ENCODE data around the gene GALNT17.
"Not testable (repeated sequence)": the region's sequence is repeated elsewhere in the genome, so short reads cannot be mapped to it uniquely, and the experiment has no call there.

Gene GALNT17

DNA sequence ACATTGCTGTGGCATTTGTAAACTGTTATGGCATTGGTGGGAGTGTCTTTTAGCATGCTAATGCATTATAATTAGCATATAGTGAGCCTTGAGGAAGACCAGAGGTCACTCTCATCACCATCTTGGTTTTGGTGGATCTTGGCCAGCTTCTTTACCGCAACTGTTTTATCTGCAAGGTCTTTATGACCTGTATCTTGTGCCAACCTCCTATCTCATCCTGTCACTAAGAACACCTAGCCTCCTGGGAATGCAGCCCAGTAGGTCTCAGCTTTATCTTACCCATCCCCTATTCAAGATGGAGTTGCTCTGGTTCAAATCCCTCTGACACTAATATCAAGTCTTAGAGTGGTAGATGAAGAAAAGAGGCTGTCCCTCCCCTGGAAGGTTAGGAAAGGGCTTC is 506.2 kb downstream of the GALNT17 start:
- no peak for TF ChIP-seq GATA1 (IDR thresholded peaks at IDR 0.05; ENCODE audit: low read depth, low read length)
- no peak for TF ChIP-seq POLR2A (IDR thresholded peaks at IDR 0.05; ENCODE audit: low read length)
- DNase-seq = no peak

DNA sequence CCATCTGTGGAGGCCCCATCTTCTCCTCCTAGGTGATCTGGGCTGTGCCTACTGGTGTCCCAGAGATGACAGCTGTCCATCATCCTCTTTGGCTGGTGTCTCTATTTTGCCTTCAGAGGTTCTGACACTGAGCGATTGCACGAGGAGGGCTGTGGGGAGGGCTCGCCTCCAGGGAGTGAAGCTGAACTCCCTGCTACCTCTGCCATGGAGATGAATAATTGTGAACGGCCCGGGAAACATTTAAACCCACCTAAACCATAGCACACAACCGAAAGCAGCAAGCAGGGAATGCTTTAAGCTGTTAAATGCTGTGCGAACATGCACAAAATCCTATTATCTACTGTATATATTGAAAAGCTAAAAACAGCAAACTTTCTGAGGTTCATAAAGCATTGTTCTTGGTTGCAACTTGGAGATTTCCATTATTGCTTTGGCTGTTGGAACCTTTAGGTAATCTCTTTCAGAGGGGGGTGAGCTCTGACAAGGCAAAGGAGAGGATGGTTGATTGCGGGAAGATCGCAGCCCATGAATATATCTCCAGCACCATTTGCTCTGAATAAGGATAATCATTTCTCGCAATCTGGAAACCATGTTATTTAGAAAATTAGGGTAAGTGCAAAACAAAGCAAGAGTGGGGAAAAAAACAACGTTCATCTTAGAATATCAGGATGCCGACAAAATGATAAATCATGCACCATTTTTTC is 507.6 kb downstream of the GALNT17 start:
- no peak for DNase-seq
- TF ChIP-seq GATA1 (IDR thresholded peaks at IDR 0.05; ENCODE audit: low read depth, low read length) = no peak
- no peak for TF ChIP-seq POLR2A (IDR thresholded peaks at IDR 0.05; ENCODE audit: low read length)

DNA sequence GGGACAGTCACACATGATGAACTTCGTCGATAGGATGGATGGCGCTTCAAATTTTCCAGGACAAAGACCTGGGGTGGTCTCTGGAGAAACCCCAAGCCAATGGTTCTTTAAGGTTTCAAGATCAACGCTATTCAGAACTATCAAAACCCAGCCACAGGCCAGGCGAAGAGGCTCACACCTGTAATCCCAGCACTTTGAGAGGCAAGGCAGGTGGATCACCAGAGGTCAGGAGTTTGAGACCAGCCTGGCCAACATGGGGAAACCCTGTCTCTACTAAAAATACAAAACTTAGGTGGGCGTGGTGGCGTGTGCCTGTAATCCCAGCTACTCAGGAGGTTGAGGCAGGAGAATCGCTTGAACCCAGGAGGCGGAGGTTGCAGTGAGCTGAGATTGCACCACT is 511.1 kb downstream of the GALNT17 start:
- DNase-seq = not testable (repeated sequence)

DNA sequence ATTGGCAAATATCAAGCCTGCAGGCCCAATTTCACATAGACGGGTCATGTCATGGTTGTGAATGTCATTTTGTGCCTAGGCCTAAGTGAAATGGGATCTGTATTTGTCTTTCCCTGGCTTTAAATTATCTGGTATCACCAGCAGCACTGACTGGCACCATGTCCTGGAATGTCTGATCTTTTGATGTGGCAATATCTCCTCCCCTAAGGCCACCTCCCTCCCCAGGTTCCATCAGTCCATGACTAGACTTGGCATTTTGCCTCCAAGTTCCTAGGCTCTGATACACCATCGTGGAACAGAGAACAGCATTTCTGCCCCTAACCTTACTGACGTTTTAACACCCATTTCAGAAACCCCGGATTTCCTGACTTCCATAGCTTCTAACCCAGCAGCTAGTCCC is 513.9 kb downstream of the GALNT17 start:
- TF ChIP-seq GATA1 (IDR thresholded peaks at IDR 0.05; ENCODE audit: low read depth, low read length) (no peak), POLR2A (IDR thresholded peaks at IDR 0.05; ENCODE audit: low read length) (no peak)
- DNase-seq = no peak

DNA sequence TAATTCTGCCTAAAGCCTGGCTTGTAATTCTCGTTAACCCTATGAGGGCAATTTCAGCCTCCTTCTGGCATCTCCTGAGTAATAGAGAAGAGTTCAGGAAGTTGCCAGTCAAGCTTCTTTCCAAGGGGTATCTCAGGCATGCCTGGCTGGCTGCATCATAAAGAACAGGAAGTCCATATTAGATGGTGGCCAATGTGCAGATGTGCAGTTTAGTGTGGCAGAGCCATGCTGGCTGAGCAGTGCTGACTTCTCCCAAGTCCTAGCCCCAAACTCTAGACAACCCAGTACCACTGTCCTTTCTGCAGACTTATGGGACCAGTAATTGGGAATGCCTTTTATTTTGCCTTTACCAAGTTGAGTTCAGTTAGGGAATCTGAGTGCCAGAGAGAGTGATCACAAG is 517.9 kb downstream of the GALNT17 start:
- DNase-seq = no peak
- TF ChIP-seq GATA1 (IDR thresholded peaks at IDR 0.05; ENCODE audit: low read depth, low read length) (no peak), POLR2A (IDR thresholded peaks at IDR 0.05; ENCODE audit: low read length) (no peak)

DNA sequence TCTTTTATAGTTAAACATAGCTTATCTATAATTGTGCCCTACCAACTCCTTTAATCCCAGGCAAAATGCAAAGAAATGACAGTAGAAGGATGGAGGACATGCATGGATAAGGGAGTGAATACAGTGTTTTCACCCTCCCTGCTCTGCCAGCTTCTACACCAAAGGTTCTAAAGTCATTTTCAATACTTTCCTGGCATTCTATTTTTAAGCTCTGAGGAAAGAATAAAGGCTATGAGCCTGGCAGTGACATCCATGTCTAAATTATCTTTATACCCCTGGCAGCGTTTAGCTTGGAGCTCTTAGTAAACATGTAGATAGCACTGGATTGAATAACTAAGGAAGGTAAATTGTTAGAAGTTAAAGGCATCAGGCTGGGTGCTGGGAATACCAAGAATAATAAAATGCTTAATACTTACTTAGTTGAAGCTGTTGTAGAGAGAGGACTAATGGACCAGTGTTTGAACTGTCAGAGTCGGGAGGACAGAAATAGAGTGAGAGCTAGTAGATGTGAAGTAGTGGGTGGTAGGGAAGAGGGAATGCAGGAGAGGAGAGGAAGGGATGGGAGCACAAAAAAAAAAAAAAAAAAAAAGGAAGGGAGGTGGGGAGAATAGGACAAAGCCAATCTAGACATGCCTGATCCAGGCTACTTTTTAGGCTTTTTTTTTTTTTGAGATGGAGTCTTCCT is 518.9 kb downstream of the GALNT17 start:
- DNase-seq = no peak
- no peak for TF ChIP-seq GATA1 (IDR thresholded peaks at IDR 0.05; ENCODE audit: low read depth, low read length)
- no peak for TF ChIP-seq POLR2A (IDR thresholded peaks at IDR 0.05; ENCODE audit: low read length)

DNA sequence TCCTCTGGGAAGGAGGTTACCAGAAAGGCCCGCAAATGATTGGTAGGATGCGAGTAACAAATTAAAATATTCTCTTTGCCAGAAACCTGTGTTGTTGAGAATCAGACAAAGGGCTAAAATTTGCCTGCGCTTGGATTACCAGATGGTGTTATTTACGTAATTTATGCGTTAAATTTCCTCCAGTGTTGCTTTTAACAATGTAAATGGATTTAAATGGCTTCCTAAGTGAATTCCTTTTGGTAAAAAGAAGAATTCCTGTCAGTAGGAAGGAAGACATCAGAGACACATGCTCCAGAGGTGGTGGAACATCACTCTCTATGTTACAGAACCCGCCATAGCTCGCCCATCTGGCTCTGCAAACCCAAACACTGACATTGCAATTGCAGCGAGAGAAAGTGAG is 520.6 kb downstream of the GALNT17 start:
- TF ChIP-seq POLR2A (IDR thresholded peaks at IDR 0.05; ENCODE audit: low read length) (no peak), GATA1 (IDR thresholded peaks at IDR 0.05; ENCODE audit: low read depth, low read length) (no peak)

DNA sequence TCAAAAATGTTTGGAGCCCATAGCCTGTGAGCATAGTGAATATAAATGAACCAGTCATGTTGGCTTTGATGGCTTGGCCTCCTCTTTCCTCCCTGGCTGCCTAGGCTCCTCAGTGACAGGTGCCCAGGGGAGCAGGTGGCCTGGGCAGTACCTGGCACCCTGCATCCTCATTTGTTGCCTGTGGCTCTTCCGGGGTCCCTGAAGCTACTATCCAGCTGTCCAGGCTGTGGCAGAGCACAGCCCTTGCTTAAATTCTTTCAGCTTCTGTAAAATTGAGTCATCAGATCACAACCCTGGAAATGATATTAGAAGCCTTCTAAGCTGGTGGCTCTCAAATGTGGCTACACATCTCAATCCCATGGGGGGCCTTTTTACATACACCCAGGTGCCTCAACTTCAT is 525.4 kb downstream of the GALNT17 start:
- no peak for DNase-seq
- TF ChIP-seq GATA1 (IDR thresholded peaks at IDR 0.05; ENCODE audit: low read depth, low read length) = no peak
- no peak for TF ChIP-seq POLR2A (IDR thresholded peaks at IDR 0.05; ENCODE audit: low read length)

More for the DNA sequence above, 520.6 kb downstream of the GALNT17 start:
- DNase-seq = no peak

DNA sequence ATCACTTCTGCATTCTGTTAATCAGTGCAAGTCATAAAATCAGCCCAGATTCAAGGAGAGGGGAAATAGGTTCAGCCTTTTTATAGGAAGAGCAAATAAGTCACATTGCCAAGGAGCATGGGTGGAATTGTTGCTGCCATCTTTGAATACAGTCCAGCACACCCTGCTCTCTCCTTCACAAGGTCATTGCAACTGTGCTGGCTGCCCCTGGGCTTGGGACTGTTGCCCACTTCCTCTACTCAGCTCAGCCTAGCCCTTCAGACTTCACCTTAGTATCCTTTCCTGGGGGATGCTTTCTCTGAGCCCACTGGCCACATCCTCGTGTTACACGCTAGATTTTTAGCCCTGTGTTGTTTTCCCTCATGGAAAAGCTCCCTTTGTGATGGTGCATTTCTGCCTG is 527.7 kb downstream of the GALNT17 start:
- TF ChIP-seq GATA1 (IDR thresholded peaks at IDR 0.05; ENCODE audit: low read depth, low read length) (no peak), POLR2A (IDR thresholded peaks at IDR 0.05; ENCODE audit: low read length) (no peak)
- no peak for DNase-seq

DNA sequence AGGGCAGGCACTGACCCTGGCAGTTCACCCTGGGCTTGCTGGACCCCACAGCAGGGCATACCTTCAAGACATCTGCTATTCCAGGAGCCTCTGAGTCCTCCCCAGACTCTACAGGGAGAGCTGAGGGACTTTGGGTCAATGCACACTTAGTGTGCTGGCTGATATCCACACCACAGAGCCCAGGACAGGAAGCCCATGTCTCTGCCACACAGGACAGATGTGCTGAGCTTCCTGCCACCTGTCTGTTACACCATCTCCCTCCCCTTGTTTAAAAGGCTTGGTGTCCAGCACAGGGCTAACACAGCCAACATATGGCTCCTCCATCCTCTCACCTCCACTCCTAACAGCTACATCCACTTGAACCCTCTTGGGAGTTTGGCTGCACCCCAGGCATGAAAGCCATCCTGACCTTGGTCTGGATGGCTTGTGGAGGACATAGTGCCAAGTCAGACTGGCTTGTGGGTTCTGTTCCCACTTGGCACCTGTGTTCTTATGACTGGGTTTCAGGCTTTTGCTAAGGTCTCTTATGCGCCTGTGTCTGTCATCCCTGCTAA is 529.8 kb downstream of the GALNT17 start:
- DNase-seq = no peak
- TF ChIP-seq GATA1 (IDR thresholded peaks at IDR 0.05; ENCODE audit: low read depth, low read length) = no peak
- TF ChIP-seq POLR2A (IDR thresholded peaks at IDR 0.05; ENCODE audit: low read length) = no peak

DNA sequence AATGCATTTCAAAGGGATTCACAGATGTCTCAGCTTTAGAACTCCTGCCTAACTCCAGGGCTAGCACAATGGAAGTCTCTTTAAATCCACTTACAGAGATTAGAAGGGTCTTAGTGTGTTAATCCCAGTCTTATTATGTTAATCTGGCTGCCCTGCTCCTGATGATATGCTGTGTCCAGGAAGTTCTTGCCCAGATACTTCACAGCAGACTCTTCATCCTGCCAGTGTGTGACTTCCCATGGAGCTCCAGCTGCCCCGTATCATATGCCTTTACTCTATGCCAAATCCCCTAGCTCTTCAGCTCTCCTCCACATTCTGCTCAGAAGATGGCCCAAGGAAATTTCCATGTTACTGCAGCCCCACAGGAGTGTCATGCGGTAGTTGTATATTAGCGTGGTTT is 533.8 kb downstream of the GALNT17 start:
- DNase-seq = no peak
- TF ChIP-seq POLR2A (IDR thresholded peaks at IDR 0.05; ENCODE audit: low read length) = no peak
- TF ChIP-seq GATA1 (IDR thresholded peaks at IDR 0.05; ENCODE audit: low read depth, low read length) = no peak

DNA sequence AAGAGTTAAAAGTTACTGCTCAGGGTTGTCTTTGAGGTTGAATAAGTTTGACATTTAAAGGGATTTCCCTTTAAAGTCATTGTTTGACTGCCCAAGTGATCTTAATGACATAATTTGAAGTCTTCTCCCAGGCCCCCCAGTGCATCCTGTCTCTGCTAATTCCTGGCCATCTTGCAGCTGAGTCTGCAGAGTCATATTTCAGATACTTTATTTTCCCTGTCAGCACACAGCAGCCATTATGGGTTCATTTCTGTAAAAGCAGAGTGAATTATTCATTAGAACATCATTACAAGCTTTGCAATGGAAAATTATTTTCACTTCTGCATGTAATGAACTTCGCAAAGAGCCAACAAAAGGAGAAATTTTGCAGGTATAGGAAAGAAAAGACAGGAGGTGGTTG is 536.6 kb downstream of the GALNT17 start:
- DNase-seq = no peak
- no peak for TF ChIP-seq POLR2A (IDR thresholded peaks at IDR 0.05; ENCODE audit: low read length)
- no peak for TF ChIP-seq GATA1 (IDR thresholded peaks at IDR 0.05; ENCODE audit: low read depth, low read length)

DNA sequence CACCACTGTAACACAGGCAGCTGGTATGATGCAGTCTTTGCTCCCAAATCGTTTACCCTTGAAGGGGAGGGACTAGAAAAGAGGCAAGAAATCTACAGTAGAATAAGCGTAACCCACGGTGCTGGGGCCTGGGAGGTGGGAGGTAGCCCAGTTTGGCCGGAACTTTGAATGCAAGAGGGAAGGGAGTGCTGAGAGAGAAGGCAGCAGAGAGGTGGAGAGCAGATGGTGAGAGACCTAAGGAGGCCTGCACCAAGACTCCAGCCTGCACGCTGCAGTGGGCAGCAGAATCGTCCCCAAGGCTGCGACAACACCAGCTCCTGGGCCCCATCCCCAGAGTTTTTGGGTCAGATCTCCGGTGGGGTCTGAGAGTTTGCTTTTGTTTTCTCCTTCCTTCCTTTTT is 547.5 kb downstream of the GALNT17 start:
- DNase-seq = no peak
- TF ChIP-seq GATA1 (IDR thresholded peaks at IDR 0.05; ENCODE audit: low read depth, low read length) (no peak), POLR2A (IDR thresholded peaks at IDR 0.05; ENCODE audit: low read length) (no peak)

DNA sequence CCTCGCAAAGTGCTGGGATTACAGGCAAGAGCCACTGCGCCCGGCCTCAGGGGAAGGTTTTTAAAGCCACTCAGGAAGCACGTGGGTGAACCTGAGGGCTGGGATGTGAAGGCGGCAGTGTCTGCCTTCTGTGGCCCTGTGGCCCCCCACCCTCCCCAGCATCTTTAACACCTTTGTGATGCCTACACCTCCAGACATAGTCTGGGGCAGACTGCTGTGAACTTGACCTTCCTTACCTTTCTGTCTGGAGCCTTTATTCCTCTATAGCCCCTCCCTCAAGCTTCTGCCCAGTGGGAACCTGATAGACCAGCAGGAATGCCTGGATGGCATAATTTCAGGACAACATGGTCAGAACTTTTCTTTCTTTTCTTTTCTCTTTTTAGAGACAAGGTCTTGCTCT is 550.2 kb downstream of the GALNT17 start:
- TF ChIP-seq POLR2A (IDR thresholded peaks at IDR 0.05; ENCODE audit: low read length) (no peak), GATA1 (IDR thresholded peaks at IDR 0.05; ENCODE audit: low read depth, low read length) (no peak)

More for the DNA sequence above, 550.2 kb downstream of the GALNT17 start:
- DNase-seq = no peak

Data from erythroblast (primary cell).